T-helper 2 cell treated with Interferon-gamma antibody and Interleukin-4, amounts not matched to agents 100 ng/mL and 5 ng/mL, for 36 hours (primary cell): ENCODE results near the gene CCSER1. TPM values are rescaled to one million over a fixed set of nuclear protein-coding genes. Genes with fewer than 3 reads are reported as not detected.

Experiments used
- intact Hi-C: fragments of 100-400 bp; cut with micrococcal nuclease; formaldehyde crosslinking; loops from one replicate; pipeline ENCODE4 v1.15.1; 2023
- total RNA-seq: library from RNA; stranded (reverse); gene quantifications from 2 replicates; pipeline ENCODE4 v1.2.3, GENCODE V29; 2022

Gene CCSER1
- total RNA-seq, 1 donor from 2014 or later = not detected

- intact Hi-C loops = no loop called here
Measured at GRCh38 chr4:90189946-90190345, 62.8 kb downstream of the CCSER1 start.

- intact Hi-C loops = no loop called here
Measured at GRCh38 chr4:90190525-90190924, 63.3 kb downstream of the CCSER1 start.

GRCh38 chr4:90198086-90198847, 71.1 kb downstream of the CCSER1 start:
- intact Hi-C loops = no loop called here

- intact Hi-C loops = no loop called here
Measured at GRCh38 chr4:90207887-90208454, 80.8 kb downstream of the CCSER1 start.

GRCh38 chr4:90209922-90210321, 82.7 kb downstream of the CCSER1 start:
- intact Hi-C loops = no loop called here

- intact Hi-C loops = no loop called here
Measured at GRCh38 chr4:90211174-90211573, 84.0 kb downstream of the CCSER1 start.

- intact Hi-C loops = no loop called here
Measured at GRCh38 chr4:90215286-90215685, 88.1 kb downstream of the CCSER1 start.

- intact Hi-C loops = no loop called here
Measured at GRCh38 chr4:90219822-90220221, 92.6 kb downstream of the CCSER1 start.

- intact Hi-C loops = no loop called here
Measured at GRCh38 chr4:90220459-90220858, 93.3 kb downstream of the CCSER1 start.

- intact Hi-C loops = no loop called here
Measured at GRCh38 chr4:90226734-90227133, 99.5 kb downstream of the CCSER1 start.

- intact Hi-C loops = no loop called here
Measured at GRCh38 chr4:90227177-90227576, 100.0 kb downstream of the CCSER1 start.

GRCh38 chr4:90234916-90235547, 107.8 kb downstream of the CCSER1 start:
- intact Hi-C loops = no loop called here

- intact Hi-C loops = no loop called here
Measured at GRCh38 chr4:90237751-90238530, 110.7 kb downstream of the CCSER1 start.

GRCh38 chr4:90240333-90240732, 113.1 kb downstream of the CCSER1 start:
- intact Hi-C loops = no loop called here

GRCh38 chr4:90241008-90241407, 113.8 kb downstream of the CCSER1 start:
- intact Hi-C loops = no loop called here

- intact Hi-C loops = no loop called here
Measured at GRCh38 chr4:90245837-90246236, 118.6 kb downstream of the CCSER1 start.

GRCh38 chr4:90246816-90247215, 119.6 kb downstream of the CCSER1 start:
- intact Hi-C loops = no loop called here

GRCh38 chr4:90254357-90254756, 127.2 kb downstream of the CCSER1 start:
- intact Hi-C loops = no loop called here

GRCh38 chr4:90274175-90274574, 147.0 kb downstream of the CCSER1 start:
- intact Hi-C loops = no loop called here

- intact Hi-C loops = no loop called here
Measured at GRCh38 chr4:90280954-90281353, 153.8 kb downstream of the CCSER1 start.

GRCh38 chr4:90281541-90282355, 154.6 kb downstream of the CCSER1 start:
- intact Hi-C loops = no loop called here
